Epithelial cell of prostate (primary cell): ENCODE measurements around the gene TSHZ2.

Experiments used
- DNase-seq: peaks from one replicate; pipeline ENCODE4 v3.0.0-alpha.2; 2011; ENCODE audit warnings: low read depth, low spot score
- H3K27ac ChIP-seq: fragments of 450-650 bp; 2 replicates; pipeline ENCODE4 v1.5.1; 2017; ENCODE audit warnings: mild to moderate bottlenecking

TSHZ2 gene, protein sequence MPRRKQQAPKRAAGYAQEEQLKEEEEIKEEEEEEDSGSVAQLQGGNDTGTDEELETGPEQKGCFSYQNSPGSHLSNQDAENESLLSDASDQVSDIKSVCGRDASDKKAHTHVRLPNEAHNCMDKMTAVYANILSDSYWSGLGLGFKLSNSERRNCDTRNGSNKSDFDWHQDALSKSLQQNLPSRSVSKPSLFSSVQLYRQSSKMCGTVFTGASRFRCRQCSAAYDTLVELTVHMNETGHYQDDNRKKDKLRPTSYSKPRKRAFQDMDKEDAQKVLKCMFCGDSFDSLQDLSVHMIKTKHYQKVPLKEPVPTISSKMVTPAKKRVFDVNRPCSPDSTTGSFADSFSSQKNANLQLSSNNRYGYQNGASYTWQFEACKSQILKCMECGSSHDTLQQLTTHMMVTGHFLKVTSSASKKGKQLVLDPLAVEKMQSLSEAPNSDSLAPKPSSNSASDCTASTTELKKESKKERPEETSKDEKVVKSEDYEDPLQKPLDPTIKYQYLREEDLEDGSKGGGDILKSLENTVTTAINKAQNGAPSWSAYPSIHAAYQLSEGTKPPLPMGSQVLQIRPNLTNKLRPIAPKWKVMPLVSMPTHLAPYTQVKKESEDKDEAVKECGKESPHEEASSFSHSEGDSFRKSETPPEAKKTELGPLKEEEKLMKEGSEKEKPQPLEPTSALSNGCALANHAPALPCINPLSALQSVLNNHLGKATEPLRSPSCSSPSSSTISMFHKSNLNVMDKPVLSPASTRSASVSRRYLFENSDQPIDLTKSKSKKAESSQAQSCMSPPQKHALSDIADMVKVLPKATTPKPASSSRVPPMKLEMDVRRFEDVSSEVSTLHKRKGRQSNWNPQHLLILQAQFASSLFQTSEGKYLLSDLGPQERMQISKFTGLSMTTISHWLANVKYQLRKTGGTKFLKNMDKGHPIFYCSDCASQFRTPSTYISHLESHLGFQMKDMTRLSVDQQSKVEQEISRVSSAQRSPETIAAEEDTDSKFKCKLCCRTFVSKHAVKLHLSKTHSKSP (N-terminal part only)

DNA sequence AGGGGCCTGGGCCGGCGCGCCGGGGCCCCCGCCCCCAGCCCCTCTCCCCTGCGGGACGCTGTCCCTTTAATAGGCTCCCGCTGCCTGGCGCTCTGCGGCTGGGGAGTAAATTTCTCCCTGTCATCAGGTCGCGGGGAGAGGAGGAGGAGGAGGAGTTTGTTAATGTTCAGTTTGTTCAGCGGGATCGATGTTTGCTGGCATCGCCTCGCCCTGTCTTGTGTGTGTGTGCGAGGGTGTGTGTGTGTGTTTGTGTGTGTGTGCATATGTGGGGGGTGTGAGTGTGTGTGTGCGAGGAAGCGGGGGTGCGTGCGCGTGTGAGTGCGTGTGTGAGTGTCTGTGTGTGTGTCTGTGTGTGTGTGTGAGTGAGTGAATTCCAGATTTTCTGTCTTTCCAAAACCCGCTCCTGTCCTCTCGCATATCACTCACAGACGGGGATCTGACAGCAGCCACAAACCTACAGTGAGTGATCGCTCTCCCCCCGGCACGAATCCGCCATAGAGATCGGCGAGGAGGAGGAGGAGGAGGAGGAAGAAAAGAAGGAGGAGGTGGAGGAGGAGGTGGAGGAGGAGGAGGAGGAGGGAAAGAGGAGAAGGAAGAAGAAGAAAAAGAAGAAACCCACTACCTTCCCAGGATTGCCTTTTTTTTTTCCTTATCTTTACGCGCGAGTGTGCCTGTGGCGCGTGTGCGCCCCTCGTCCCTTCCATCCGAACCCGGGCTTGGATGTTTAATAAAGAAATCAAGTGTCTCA is at the start of gene TSHZ2:
Gene TSHZ2 (plus strand): TSS at position 169 of the 748 bp plus-strand sequence. CDS start 936 bp downstream, outside the sequence.
- H3K27ac ChIP-seq, result no peak within 1 kb of the TSS
- DNase-seq, result peak; percentile 16

DNA sequence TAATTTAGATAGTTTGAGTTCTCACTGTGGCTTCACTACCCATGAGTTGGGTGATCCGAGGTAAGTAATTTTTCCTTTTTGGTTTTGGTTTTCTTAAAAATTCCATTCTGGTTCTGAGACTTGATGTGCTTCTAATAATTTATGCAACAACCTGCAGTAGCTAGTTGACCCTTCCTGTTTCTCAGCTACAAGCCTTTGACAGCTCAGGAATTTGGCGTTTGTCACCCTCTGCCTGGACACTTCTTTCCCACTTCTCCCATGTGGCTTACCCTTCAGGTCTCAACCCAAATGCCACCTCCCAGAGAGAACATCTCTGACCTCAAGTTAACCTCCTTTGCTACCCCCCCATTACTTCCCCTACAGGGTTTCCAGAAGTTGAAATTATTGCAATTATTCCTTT is 49.7 kb upstream of the TSHZ2 start:
- no peak for DNase-seq

DNA sequence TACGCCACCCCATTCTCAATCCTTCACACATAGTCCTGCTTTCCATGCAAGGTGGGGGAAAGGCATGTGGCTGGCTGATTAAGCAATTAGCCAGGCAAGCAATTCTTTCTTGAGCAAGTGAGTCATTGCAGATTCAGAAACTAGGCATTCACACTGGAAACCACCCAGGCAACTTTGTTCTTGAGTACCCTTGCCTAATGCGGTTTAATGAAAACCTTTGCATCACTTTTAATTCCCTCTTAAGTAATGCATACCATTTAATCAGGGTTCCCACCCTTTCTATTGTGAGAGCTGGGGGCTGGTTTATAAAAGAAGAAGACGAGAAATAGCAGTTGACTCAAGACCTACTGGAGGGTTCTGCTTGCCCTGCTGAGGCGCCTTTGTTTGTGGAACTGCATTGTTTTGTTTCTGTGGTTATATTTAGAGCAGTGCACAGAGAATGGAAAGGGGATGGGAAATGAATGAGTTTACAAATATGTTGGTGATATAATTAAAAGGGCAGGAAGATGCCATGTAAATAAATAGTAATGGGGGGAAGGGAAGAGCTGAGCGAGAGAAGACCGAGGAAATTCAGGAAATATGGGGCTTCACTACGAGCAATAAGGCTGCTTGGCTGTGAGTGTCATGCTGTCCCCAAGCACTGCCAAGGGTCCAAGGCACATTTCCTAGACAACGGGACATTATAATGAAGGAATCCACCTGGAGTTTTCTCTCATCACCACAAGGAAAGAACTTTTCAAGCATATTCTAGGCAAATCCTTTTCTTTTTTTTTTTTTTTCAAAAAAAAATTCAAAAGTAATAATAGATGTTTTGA is 48.8 kb upstream of the TSHZ2 start:
- DNase-seq, result peak; percentile 99
- peak overlapping the region; percentile 88 for H3K27ac ChIP-seq

More for the DNA sequence above, 49.7 kb upstream of the TSHZ2 start:
- H3K27ac ChIP-seq, result peak overlapping the region; percentile 88

DNA sequence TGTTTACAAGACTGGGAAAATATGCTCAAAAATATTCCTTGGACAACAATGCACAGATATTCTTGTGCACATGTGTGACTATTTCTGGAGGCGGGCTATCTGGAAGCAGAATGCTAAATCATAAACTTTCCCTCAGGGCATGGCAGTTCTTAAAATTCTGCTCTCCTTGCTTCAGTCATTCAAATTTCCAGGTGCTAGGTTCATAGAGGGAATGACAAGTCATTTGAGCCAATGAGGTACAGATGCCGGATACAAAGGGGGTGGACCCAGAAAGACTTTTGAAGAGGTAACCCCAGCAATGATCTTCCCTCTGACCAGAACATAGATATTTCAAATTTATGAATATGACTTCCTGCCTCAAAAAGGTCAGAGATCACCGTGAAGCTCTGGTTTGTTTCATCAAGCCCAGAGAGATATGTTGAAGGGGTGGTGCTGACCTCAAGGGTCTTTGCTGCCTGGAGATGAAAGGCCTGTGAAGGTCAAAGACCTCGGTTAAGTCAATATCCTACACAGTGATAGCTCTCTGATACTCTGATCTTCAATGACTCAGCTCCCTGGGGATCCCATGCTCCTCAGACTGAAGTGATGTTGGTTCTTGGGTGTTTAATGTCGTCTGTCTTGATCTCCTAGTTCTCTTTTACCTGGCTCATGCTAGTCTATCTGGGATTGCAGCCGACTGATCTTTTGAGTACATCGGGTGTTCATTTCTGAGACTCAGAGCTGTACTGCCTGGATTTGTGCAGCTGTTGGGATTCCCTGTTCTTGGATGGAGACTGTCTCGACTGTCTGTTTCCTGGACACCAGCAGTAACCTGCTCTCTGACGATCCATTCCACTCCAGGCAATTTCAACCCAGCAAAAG is 47.5 kb upstream of the TSHZ2 start:
- H3K27ac ChIP-seq, result peak overlapping the region; percentile 88
- no peak for DNase-seq

DNA sequence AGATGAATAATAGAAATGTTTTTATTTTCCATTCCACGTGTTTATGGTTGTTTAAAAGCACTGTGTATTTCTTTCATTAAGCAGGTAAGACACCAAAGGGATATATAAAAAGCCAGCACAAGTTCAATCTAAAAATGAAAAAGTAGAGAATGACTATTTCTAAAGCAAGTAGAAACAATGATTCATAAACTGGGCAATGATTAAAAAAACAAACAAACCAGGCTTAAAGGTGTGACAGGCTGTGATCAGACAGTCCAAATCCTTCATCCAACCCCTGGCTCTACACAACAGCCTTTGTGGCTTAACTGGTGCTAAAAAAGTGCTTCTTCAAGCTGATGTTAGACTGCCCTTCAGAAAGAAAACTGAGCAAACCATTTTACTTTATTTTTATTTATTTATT is 45.7 kb upstream of the TSHZ2 start:
- H3K27ac ChIP-seq, result peak overlapping the region; percentile 66
- peak; percentile 41 for DNase-seq

DNA sequence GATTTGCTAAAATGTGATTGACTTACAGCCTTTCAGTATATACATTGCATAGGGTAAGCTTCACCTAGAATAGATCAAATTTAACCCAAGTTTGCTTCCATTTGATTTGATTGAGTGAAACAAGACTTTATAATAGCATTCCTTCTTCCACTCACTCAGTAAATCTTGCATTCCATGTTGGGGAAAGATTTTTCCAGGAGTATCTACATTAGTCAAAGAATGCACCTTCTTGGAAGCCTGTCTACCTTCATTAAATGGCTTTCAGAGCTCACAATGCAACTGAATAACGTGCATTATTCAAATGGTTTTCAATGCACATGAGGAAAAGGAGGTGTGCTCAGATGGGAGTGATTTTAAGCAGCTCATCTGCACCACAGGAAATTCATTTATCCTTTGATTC is 38.3 kb upstream of the TSHZ2 start:
- no peak for DNase-seq
- H3K27ac ChIP-seq, result no peak overlapping the region

DNA sequence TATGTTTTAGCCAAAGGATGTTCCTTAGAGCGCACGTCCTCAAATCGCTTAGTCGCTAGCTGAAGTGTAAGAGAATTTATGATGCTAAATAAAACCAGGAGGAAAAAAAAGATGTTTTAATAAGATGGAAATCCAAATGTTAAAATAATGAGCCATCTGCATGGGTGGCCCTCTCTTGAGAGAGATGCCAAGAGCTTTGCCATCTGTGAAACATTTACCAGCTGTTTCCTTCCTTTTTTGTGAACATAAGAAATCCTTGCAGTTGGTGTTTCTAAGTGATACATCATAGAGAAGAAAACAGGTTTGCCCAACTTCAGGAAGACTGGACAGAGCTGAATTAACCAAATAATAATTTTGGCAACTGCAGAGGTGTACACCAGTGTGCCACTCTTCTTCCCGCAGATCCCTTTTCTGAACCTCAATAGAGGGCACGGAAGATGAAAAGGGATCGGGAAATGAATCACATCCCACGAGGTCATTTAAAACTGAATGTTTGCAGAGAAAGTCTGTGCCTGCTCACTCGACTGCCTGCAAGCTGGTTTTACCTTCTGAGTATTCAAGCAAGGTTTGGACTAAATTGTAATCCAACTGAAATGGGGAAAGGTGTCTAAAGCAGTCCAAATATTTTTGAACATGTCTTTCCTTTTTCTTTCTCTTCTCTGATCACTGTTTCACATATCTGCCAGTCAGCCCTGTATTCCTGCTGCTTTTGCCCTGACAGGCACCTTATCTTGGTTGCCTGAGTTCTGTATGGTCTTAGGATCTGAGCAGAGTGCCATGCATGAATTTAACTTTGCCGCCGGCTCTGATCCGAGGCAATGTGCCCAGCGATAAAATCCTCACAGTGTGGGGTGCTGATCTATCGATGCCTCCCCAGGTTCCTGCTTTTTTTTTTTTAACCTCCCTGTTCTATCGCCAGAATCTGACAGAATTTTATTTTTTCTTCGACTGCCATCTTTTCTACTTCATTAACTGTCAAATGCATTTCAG is 35.5 kb upstream of the TSHZ2 start:
- no peak for DNase-seq
- no peak overlapping the region for H3K27ac ChIP-seq

DNA sequence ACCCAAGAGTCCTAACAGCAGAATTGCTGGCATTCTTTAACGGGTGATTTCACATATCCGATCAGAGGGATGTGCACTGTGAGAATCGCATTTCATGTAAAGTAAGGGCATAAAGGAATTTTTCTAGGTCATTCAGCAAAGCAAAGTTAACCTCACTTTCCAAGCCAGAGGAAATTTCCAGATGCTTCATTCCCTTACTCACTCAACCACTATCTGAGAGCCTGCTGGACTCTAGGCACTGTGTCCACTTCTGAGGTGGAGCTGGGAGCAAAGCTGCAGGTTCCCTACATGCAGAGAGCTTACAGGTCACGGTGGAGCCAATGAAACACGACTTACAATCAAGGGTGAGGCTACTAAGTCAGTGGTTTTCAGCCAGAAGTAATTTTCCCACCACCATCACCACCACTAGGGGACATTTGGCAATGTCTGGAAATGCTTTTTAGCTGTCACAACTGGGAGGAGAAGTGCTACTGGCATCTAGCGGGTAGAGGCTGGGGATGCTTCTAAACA is 34.5 kb upstream of the TSHZ2 start:
- no peak for DNase-seq
- no peak overlapping the region for H3K27ac ChIP-seq

DNA sequence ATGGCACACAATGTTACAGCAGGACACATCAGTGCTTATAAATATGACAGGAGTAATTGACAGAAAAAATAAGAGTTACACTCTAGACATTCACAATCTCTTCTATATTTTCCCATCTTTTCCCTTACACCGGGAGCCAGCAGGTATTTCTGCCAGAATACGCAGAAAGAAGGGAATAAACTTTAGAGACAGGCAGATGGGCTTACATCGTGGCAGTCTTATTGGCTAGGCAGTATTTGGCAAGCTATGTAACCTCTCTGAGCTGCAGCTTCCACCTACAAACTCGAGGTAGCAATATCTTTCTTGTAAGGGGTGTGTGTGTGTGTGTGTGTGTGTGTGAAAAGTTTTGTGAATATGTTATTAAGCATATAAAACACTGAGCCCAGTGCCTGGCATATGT is 33.0 kb upstream of the TSHZ2 start:
- no peak overlapping the region for H3K27ac ChIP-seq
- no peak for DNase-seq

DNA sequence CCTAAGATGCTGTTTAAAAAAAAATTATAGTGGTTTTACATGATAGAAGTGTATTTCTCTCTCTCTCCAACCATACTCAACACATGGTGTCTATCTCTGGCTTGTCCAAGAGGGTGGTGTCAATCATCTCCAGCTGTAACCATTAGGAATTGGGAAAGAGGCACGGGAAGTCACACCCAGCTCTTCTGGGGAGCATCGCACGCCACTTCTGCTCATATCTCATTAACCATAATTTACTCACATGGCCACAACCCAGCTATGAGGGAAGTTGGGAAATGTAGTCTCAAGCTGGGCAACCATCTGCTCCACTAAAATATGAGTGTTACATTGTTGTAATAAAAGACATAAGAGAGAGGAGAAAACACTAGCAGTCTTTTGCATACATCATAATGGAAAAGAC is 30.4 kb upstream of the TSHZ2 start:
- no peak for DNase-seq
- no peak overlapping the region for H3K27ac ChIP-seq

DNA sequence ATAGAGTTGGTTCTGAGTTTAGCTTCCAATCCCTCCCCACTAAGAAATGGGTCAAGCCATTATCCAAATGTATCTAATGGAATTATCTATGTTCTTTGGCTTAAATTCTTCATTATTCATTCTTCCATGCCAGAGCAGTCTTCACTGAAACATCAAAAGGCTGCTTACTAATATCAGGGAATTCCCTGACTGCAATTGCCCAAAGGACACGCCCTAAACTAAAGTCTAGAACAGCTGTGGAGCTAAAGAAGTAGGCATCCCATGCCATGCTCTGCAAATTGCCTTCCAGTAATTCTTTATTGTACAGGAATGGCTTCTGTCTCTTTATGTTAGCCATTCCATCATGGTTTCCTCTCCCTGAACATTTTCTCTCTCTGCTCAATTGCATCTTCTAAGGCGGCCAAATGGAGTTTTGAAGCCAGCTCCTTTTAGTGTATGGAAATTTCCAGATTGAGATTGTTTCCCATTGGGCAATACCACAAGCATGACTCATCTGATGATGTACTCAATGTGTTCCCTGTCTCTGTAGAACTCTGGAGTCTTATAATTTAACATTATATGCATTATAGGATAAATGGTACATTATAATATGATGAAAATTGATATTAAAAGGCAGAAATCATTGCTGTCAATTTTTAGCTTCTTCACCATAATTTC is 28.8 kb upstream of the TSHZ2 start:
- DNase-seq, result no peak
- peak overlapping the region; percentile 36 for H3K27ac ChIP-seq

DNA sequence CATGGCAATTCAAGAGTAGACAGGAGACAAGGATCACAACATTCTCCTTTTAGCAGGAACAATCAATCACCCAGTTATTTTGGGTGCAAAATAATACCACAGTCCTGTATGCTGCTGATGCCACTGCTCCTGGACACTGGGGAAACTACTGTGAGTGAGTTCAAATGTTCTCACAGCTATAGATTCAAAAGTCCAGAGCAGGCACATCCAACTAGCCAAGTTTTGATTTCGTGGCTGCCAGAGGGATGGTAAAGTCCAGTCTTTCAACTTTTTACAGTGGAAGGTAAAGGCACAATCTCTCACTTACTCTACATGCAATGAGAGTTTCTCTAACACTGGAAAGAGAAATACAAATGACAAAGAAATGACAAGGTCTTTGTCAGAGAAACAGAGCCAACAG is 26.9 kb upstream of the TSHZ2 start:
- H3K27ac ChIP-seq, result no peak overlapping the region
- no peak for DNase-seq

DNA sequence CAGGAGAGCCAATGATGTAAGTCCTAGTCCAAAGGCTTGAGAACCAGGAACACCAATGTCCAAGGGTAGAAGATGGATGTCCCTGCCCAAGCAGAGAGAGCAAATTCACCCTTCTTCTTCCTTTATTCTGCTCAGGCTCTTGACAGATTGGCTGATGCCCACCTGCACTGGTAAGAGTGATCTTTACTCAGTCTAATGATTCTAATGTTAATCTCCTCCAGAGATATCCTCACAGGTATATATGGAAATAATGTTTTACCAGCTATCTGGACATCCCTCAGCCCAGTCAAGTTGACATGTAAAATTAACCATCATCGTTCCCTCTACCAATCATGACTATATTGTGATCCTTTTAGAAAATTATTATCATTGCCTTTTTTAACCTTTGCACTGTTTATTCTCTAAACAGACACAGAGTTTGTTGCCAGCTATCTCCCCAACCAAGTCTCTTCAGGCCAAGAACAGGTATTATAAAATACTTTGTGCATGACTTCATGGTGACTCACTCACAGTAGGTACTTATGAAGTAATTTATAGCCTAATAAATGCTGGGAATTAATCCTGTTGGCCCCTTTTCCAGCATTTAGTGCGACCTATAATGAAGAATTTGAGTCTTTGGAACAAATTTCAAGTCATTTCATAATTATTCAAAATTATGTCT is 26.2 kb upstream of the TSHZ2 start:
- H3K27ac ChIP-seq, result peak overlapping the region; percentile 51
- DNase-seq, result no peak

DNA sequence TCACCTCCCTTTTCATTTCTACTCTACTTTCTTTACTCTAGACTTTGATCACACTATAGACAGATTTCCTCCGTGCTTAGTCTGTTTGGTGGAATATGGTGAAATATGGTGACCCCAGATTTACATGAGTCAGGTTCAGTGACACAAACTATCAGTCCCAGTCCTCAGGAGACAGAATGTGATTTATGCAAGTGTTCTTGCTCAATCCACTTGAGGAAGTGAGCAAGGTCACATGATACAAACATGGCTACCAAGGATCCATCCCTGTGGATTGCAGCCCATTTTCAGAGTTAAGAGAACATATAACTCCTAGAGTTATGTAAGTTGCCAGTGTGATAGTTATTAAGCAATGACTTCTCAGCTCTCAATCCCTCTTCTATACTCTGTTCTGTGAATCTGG is 23.7 kb upstream of the TSHZ2 start:
- no peak overlapping the region for H3K27ac ChIP-seq
- no peak for DNase-seq

DNA sequence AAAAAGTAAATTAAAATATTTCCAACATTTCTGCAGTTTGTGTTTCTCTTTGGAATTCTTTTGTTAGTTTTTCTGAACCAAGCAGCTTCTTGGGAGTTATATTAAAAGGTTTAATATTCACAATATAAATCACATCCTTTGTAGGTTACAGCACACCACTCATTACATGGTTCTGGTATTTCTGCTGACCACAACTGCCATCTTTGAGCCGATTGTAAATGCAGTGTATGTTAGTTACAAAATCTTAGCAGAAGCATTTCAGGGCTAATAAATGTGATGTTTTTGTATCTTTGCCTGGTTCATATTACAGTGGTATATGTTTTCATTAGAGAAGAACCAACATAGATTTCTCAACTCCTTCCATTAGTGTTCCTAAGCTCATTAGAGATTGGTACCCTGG is 19.1 kb upstream of the TSHZ2 start:
- H3K27ac ChIP-seq, result no peak overlapping the region
- no peak for DNase-seq

DNA sequence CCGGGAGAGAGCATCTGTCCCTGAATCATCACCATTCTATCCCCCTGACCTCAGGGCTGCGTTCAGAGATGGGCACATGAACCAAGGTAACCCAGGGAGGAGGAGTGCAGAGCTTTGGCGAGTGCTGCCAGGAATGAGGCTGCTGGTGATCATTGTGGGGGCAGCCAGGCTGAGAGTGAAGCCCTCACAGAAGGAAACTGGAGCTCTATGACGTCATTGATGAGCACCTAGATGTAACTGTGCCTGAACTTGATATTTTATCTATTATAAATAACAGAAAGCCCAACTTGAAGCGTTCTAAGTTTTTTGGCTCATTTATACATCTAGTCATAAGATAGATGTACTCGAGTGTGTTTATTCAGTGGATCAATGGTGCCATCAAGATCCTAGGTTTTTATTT is 17.3 kb upstream of the TSHZ2 start:
- H3K27ac ChIP-seq, result no peak overlapping the region
- DNase-seq, result no peak
